GM19238 (cell line): ENCODE data around the gene RNF13.

Source experiments
- DNase-seq: peaks from one replicate; pipeline ENCODE4 v3.0.0; 2011; ENCODE audit warnings: low spot score; ENCODE audit not compliant: insufficient read length

Gene RNF13

GRCh38 chr3:149990423-149990948 lies 177.5 kb downstream of the RNF13 start:
- DNase-seq, result no peak

GRCh38 chr3:149992416-149993058 lies 179.5 kb downstream of the RNF13 start:
- DNase-seq, result no peak

- DNase-seq, result no peak
These were observed 185.9 kb downstream of the RNF13 start for GRCh38 chr3:149998946-149999345.

- no peak for DNase-seq
These were observed 186.4 kb downstream of the RNF13 start for GRCh38 chr3:149999421-149999820.

GRCh38 chr3:150000641-150001040 lies 187.6 kb downstream of the RNF13 start:
- no peak for DNase-seq

- DNase-seq, result no peak
These were observed 192.5 kb downstream of the RNF13 start for GRCh38 chr3:150005243-150006112.

GRCh38 chr3:150006794-150007193 lies 193.8 kb downstream of the RNF13 start:
- DNase-seq, result no peak
